NB4 (cell line): ENCODE measurements around the gene ADRB2.

ENCODE experiments used
- MYC ChIP-seq: IDR thresholded peaks from 2 replicates; pipeline ENCODE4 v1.6.1; 2011; ENCODE audit warnings: low read depth, low read length
- POLR2A ChIP-seq: IDR thresholded peaks from 2 replicates; pipeline ENCODE4 v1.6.1; 2011; ENCODE audit warnings: mild to moderate bottlenecking; ENCODE audit not compliant: insufficient read length; ENCODE audit errors: extremely low read depth
- TF ChIP-seq, protein P1 (sequence below): IDR thresholded peaks from one replicate; pipeline ENCODE4 v1.5.1; 2012; ENCODE audit warnings: low read depth, low read length
- TF ChIP-seq, protein P2 (sequence below): IDR thresholded peaks from 2 replicates; pipeline ENCODE4 v1.6.1; 2011; ENCODE audit warnings: low read depth, low read length

DNA sequence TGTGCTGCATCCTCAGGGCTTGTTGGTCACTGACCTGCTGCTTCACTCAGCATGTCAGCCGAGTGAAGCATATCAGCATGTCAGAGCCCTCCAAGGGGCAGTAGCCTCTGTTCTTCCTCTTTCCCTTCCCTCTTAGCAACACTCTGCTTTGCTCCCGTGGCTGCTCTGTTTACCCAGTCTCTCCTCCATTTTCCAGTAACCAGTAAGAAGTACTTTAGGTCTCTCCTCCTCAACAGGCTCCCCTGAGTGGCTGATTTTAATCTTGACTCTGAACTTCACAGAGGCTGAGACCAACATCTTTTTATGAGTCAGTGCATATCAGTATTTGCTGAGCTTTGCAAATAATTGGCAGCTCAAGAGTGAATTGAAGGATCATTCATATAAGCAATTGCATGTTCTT, 18.6 kb upstream of the ADRB2 start:
- TF ChIP-seq, protein P1, sequence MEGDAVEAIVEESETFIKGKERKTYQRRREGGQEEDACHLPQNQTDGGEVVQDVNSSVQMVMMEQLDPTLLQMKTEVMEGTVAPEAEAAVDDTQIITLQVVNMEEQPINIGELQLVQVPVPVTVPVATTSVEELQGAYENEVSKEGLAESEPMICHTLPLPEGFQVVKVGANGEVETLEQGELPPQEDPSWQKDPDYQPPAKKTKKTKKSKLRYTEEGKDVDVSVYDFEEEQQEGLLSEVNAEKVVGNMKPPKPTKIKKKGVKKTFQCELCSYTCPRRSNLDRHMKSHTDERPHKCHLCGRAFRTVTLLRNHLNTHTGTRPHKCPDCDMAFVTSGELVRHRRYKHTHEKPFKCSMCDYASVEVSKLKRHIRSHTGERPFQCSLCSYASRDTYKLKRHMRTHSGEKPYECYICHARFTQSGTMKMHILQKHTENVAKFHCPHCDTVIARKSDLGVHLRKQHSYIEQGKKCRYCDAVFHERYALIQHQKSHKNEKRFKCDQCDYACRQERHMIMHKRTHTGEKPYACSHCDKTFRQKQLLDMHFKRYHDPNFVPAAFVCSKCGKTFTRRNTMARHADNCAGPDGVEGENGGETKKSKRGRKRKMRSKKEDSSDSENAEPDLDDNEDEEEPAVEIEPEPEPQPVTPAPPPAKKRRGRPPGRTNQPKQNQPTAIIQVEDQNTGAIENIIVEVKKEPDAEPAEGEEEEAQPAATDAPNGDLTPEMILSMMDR: no peak
- TF ChIP-seq POLR2A (no peak), MYC (no peak)
- TF ChIP-seq, protein P2, sequence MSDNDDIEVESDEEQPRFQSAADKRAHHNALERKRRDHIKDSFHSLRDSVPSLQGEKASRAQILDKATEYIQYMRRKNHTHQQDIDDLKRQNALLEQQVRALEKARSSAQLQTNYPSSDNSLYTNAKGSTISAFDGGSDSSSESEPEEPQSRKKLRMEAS: 0 out of 2 replicates have a peak, but pooled peaks have one; percentile 9
